ENCODE data around the gene NHLH1.

The NHLH1 gene

DNA sequence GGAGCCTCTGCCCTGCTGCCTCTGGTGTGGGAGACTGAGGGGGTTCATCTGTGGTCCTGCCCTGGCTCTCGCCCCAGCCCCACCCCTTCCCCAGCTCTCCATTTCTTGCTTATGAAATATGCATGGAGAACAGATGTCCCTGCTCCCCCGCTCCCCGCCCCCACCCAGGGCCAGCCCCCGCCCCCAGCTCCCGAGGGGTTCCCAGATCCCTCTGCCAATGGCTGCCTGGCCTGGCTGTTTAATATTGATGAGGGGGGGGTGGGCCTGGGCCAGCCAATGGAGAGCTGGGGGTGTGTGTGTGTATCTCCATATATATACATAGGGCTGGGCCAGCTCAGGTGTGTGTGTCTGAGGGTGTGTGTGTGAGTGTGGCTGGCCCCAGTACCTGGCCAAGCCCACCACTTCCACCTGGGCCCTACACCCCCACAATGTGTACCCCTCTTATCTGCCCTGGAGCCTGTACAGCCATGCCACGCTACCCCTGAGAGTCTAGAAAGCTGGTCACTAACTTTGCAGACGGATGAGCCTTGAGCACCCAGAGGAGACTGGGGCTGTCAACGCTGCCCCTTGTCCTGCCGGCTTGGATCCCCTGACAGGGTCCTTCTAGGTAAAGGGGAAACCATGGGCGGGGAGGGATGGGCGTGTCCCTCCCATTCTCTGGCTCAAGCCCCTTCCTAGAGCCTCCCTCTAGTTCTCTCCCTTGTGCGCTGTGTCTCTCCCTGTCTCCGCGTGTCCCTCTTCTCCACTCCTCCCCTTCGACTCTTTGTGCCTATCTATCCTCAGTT, at the start of gene NHLH1:
NHLH1 (plus strand) TSS at position 341 of the 785 bp plus-strand sequence. CDS start 3,661 bp downstream, outside the sequence.
- DNase-seq (ENCODE audit: low read depth in 2 of 2, low spot score in 1 of 2), result no peak

DNA sequence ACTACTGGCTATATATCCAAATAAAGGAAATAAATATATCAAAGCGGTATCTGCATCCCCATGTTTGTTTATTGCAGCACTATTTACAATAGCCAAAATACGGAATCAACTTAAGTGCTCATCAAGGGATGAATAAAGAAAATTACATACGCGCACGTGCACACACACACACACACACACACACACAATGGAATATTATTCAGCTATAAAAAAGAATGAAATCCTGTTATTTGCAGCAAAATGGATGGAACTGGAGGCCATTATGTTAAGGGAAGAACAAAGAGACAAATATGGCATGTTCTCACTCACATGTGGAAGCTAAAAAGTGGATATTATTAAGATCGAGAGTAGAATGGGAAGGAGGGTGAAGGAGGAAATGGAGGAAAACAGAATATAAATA, 44.0 kb upstream of the NHLH1 start:
- DNase-seq (ENCODE audit: low read depth in 2 of 2, low spot score in 1 of 2), result no peak

DNA sequence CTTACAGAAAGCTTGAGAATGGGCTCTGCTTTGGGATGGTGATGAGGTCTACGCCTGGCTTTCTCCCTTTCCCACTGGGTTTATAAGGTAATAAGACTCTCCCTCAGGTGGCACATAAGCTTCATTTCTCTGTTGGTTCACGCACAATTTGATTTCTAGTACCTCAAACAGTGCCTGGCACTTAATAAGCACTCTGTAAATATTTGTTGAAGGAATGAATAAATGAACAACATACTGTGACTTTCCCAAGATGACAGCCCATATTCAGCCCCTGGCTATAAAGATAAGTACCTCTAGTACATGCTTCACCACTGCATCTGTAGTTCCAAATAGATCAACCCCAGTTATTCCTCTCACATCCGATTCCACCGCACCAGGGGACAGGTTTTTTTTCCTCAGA, 41.6 kb upstream of the NHLH1 start:
- DNase-seq (ENCODE audit: low read depth in 2 of 2, low spot score in 1 of 2), result no peak

DNA sequence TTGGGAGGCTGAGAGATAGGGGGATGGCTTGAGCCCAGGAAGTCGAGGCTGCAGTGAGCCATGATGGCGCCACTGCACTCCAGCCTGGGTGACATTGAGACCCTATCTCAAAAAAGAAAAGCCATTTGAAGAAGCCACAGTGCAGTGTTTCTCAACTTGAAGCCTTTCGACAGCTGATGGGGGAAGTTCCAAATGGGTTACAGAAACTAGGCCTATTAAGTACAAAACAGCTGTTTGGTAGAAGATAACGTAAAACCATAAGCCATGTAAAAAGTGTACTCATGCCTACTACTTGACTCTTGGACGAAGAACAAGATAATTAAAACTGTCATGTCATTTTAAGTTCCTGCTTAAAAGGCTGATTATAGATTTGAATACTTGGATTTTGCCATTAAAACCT, 40.5 kb upstream of the NHLH1 start:
- no peak for DNase-seq (ENCODE audit: low read depth in 2 of 2, low spot score in 1 of 2)

DNA sequence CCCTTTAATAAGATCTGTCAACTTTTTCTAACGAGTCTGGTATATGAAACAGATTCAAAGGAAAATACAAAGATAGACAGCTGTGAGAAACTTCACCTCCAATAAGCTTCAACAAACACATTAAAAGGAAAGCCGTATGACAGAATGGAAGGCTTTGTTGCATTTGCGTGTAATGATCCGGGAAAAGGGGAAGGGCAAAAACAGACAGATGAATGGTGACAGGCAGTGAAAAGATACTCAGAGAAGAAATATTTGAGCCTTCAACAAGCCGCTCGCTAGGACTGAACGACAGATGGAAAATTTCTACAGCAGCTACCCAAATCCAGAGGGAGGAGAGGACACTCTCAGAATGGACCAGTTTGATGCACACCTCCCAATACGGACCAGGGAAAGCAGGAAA, 38.7 kb upstream of the NHLH1 start:
- DNase-seq (ENCODE audit: low read depth in 2 of 2, low spot score in 1 of 2), result no peak

DNA sequence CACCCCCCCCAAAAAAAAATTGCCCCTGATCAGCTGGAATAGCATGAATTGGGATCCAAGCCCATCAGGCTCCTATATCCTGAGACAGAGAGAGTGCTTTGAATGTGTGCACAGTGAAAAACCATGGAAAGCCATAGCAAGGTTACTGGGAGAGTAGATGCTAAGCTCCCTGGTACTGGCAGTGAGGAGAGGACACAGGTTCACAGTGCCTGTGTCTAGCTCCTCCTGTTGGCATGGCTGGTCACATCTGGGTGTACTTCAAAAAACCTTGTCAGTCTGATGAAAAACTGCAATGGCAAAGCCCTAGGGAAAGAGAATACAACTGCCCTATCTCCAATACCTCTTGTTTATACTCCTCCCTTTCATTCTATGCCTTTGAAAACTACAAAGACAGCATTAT, 36.8 kb upstream of the NHLH1 start:
- DNase-seq (ENCODE audit: low read depth in 2 of 2, low spot score in 1 of 2), result no peak

DNA sequence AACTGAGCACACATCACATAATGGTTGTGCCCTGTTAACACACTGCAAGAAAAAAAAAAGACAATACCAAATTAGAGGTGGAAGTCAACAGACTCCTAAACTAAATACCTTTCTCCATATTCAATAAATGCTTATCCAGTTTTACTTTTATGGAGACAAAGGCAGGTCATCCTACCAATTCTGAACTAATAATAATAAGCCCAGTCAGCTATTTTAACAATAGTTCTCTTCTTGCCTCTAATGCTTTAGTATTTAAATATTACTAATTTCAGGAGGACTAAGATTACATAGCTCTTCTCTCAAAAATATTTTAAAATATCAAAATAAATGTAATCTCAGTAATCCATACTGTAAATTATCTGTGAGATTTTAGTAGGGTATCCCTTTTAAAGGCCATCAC, 34.4 kb upstream of the NHLH1 start:
- DNase-seq (ENCODE audit: low read depth in 2 of 2, low spot score in 1 of 2), result no peak

DNA sequence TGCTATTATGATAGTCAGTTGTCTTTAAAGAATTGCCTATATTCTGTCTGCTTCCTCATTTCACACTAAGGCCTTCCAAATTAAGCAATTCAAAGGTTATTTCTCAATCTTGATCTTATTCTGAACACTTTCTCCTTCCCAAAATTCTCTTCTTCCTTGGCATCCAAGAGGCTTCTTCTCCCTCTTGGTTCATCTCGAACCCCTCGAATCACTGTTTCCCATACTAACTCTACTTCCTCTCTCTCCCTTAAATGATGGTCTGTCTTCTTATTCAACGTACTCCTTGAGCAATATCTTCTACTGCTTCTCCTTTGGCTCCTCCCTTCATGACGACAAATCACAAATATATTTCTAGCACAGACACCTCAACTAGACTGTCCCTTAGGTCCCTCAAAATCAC, 28.3 kb upstream of the NHLH1 start:
- DNase-seq (ENCODE audit: low read depth in 2 of 2, low spot score in 1 of 2), result no peak

DNA sequence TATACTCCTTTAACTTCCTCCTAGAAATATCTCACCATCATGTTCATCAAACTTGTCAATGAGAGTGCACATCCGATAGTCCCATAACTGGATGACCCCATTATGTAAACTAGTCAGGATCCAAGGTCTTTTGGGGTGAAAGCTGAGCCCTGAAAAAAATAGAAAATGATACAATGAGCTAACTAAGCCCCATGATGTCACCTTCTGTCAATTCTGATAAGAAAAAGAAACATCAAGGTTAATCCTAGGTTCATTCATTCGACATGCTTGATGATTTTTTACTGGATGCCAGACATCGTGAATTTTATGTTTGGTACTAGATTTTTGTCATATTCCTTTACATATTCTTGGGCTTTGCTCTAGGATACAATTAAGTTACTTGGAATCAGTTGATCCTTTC, 26.7 kb upstream of the NHLH1 start:
- no peak for DNase-seq (ENCODE audit: low read depth in 2 of 2, low spot score in 1 of 2)

DNA sequence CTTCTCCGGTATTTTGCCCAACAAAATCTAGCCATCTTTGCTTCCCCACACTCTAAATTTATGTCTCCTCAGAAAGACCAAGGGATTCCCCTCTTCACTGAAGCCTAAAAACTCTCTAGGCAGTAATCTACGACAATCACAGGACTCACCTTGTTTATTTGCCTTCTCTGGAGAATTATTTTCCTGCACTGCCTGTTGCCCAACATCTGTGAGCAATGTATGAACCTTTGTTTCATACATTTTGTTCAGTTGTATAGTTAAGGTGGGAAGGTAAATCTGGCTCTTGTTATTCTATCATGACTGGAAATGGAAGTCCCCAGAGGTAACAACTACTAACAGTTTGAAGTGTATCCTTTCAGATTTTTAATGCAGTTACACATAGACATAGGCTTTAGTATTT, 26.0 kb upstream of the NHLH1 start:
- DNase-seq (ENCODE audit: low read depth in 2 of 2, low spot score in 1 of 2), result no peak

DNA sequence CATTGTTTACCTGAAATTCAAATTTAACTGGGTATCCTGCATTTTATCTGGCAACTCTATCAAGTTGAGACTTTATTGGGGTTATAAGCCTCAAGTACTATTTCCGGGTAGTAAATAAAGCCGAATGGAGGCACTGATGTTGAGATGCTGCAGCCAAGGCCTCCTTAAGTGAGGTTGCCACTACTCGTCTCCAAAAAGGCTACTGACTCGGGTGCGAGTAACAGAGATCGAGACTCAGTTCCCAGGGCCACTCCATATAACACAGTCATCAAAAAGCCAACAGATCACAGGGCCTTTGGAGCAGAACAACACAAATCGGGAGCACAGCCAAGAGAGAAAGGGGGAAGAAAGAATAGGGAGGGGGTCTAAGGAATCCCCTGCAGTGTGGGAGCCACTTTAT, 24.3 kb upstream of the NHLH1 start:
- no peak for DNase-seq (ENCODE audit: low read depth in 2 of 2, low spot score in 1 of 2)

DNA sequence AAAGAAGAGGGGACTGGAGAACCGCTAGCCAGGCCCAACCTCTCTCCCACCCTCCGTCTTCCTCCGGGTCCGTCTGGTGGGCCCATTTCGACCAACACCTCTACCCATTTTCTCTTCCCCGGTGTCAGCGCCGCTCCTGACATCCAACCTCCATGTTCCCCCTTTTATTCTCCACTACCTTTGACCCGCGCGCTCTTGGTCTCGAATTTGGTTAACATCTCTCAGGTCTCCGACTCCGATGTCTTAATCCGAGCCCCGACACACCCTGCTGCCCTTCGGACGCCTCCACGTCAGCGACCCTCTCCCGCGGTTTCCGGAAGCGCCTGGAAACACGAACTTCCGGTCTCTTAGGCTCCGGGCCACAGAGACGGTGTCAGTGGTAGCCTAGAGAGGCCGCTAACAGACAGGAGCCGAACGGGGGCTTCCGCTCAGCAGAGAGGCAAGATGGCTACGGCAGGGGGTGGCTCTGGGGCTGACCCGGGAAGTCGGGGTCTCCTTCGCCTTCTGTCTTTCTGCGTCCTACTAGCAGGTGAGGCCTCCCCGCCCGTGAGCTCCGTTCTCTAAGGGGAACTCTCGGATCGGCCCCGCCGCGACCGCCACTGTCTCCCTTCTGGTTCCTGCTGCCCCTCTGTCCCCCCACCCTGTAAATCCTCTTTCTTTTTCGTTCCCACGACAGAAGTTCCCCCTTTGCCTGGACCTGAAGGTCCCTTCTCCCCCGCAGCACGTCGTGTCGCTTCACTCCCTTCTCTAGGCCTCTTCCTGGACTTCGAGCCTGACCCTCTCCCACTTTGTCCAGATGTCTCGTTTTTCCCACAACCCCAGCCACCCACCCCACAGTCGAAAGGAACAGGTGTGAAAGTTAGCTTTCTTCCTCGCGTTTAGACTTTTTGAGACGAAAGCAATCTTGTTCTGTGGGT, 23.7 kb upstream of the NHLH1 start, which contains the start of the genes COPA and NCSTN:
COPA (minus strand) TSS at position 298 of the 917 bp plus-strand sequence; CDS start at position 218, 80 bp downstream.
NCSTN (plus strand) TSS at position 431 of the 917 bp plus-strand sequence; CDS start at position 445, 14 bp downstream.
- DNase-seq (ENCODE audit: low read depth in 2 of 2, low spot score in 1 of 2), result peak; percentile 69 to 75

DNA sequence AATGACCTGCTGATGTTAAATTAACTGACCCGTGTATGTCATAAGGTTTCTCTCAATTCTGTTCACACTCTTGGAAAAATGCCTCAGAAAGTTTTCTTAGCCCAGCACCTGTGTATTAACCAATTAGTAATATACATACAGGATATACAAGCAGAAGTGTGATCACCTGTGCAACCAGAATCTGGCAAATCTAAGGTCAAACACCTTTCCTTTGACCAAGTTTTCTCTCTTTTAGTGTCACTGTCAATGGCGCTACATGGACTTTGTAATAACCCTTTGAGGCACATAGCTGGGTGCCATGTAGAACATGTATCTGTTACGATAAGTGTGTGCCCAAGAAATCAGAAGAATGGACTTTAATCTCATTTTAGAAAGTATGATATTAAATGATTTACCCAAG, 22.6 kb upstream of the NHLH1 start:
- no peak for DNase-seq (ENCODE audit: low read depth in 2 of 2, low spot score in 1 of 2)

DNA sequence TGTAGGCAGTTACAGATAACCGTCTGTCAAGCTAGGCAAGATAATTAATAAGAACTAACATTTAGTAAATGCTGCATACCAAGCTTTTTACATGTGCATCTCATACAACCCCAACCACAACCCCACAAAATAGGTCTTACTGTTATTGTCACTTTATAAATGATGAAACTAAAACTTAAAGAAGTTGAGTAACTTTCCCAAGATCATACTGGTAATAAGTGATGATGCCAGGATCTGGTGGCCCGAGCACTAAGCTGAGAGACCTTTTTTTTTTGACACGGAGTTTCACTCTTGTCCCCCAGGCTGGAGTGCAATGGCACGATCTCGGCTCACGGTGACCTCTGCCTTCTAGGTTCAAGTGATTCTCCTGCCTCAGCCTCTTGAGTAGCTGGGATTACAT, 21.9 kb upstream of the NHLH1 start:
- no peak for DNase-seq (ENCODE audit: low read depth in 2 of 2, low spot score in 1 of 2)

DNA sequence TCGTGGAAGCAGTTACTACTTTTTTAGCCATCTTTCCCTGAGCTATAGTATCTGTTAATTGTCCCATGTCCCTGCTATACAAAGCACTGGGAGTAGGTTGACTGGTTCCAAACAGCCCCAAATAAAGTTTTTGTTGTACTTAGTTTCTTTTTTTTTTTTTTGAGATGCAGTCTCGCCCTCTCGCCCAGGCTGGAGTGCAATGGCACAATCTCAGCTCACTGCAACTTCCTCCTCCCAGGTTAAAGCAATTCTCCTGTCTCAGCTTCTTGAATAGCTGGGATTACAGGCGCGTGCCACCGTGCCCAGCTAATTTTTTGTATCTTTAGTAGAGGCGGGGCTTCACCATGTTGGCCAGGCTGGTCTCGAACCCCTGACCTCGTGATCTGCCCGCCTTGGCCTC, 20.4 kb upstream of the NHLH1 start:
- DNase-seq (ENCODE audit: low read depth in 2 of 2, low spot score in 1 of 2), result no peak

DNA sequence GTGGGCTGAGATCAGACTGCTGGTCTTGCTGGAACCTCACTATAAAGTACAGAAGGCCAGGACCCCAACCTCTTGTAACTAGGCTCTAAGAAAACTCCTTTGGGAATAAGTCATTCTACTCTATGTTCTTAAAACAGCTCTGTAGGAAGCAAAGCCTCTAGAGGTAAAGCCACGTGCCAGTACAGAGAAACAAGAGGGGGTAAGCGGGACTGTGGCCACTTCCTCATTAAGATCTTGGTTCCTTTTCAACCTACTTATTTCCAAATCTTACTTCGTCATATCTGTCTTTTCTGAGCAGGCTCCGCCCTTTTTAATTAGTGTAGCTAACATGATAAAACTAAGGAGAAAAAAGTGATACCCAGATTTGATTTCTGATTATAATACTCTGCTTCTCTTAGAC, 19.9 kb upstream of the NHLH1 start:
- DNase-seq (ENCODE audit: low read depth in 2 of 2, low spot score in 1 of 2), result no peak

DNA sequence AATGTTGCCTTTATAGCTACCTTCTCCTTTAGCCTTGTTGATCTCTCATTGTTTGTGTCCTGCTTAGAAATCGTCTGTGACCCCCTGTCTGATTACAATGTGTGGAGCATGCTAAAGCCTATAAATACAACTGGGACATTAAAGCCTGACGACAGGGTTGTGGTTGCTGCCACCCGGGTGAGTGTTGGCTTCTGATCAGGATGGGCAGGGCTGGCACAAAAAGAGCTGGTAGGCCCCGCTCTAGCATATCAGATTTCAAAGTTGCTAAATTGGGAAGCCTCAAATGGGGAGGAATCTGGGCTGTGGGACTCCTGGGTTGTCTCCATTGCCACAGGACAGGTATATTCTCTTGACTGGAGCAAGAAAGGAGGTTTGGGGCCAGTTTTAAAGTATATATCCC, 15.2 kb upstream of the NHLH1 start:
- DNase-seq (ENCODE audit: low read depth in 2 of 2, low spot score in 1 of 2), result no peak

DNA sequence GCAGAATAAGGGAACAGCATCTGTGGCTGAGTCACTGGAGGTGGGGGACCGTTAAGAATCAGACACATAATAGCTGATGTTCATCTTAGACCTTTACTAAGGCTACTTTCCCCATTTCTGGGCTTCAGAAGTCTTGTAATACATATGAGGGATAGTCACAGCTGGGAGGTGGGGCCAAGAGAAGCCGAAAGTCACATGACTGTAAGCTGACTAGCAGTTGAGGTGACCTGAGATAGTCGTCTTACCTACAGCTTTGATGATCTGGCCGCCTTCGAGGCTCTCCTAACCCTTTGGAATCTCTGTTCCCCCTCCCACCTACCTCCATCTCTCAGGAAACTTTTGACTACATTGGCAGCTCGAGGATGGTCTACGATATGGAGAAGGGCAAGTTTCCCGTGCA, 14.3 kb upstream of the NHLH1 start:
- DNase-seq (ENCODE audit: low read depth in 2 of 2, low spot score in 1 of 2), result no peak

DNA sequence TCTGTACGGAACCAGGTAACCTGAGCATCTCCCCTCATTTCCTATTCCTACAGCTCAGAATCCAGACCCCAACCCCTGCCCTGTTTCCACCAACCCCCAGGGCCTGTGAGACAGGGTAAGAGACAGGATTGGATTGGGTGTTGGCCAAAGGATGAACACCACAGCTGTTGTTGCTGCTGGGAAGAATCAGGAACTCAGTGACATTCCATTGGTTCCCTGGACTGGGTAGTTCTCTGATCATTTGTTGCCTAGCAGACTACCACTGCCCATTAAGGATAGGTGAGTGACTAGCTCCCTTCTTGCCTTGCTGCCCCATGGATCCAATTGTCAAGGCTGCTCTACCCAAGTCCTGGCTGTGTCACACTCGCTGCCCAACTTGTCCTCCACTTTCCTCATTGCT, 13.6 kb upstream of the NHLH1 start:
- no peak for DNase-seq (ENCODE audit: low read depth in 2 of 2, low spot score in 1 of 2)

DNA sequence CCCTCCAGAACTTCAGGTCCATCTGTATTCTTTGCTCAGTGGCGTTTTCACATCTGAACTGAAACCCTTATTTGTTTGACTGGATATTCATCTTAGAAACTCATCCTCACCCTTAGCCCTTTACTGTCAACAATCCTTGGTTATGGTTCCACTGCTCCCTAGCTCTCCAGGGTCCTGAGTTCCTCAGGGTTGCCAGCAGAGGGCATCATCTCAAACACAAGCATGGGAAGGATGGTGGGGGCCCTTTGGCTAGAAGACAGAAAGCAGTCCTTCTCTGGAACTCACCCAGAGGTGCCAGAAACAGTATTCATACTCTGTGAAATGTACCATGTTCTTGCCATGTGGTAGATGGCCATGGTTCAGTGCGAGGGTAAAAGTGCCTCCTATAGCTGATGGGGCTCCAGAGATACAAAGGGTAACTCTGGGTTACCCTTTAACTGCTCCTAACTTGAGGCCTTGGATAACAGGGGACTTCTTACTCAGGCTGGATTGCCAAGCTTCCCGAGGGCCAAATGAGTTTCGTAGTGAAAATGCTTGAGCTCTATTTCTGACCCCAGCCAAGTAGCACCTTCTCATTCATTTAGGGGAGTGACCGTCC, 12.4 kb upstream of the NHLH1 start:
- no peak for DNase-seq (ENCODE audit: low read depth in 2 of 2, low spot score in 1 of 2)

DNA sequence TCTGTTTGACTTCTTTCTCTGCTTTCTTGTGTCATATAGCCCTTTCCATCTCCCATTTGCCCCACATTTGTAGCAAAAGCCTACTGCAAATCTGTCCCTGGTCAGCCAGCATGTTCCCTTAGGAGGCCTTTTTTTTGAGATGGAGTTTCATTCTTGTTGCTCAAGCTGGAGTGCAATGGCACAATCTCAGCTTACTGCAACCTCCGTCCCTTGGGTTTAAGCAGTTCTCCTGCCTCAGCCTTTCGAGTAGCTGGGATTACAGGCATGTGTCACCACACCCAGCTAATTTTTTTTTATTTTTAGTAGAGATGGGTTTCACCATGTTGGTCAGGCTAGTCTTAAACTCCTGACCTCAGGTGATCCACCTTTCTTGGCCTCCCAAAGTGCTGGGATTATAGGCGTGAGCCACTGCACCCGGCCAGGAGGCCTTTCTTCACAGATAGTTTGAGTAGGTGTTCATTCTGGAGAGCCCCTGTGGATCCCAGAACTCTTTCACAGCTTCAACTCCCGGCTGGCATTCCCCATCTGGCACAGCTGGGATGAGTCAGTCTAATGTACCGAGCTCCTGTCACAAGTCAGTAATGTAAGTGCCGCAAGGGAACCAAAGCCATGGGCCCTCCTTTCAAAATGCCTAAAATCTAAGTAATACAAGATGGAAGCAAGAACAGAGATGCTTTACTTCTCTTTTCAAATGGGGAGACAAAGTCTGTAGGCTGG, 9.4 kb upstream of the NHLH1 start:
- DNase-seq (ENCODE audit: low read depth in 2 of 2, low spot score in 1 of 2), result no peak
